ENCODE measurements around the gene HERPUD1.

DNA sequence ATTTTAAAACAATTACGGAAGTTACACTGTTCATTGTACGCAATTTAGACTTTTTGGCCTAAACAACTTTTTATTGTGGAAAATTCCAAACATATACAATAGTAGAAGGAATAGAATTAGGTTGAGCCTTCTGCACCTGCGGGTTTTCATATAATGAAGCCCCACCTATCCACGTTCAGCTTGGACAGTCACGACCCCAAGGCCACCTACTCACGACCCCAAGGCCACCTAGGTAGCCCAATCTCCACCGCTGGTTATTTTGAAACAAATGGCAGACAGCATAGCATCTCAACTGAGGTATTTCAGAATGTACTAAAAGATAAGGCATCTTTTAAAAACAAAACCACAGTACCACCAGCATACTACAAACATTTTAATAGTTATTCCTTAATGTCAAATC lies 58.0 kb downstream of the HERPUD1 start:
- TF ChIP-seq KDM5A (IDR thresholded peaks at IDR 0.05): no peak
- no peak for TF ChIP-seq HOXA7 (CRISPR knock-in tag; IDR thresholded peaks at IDR 0.05)
- TF ChIP-seq, protein P1, sequence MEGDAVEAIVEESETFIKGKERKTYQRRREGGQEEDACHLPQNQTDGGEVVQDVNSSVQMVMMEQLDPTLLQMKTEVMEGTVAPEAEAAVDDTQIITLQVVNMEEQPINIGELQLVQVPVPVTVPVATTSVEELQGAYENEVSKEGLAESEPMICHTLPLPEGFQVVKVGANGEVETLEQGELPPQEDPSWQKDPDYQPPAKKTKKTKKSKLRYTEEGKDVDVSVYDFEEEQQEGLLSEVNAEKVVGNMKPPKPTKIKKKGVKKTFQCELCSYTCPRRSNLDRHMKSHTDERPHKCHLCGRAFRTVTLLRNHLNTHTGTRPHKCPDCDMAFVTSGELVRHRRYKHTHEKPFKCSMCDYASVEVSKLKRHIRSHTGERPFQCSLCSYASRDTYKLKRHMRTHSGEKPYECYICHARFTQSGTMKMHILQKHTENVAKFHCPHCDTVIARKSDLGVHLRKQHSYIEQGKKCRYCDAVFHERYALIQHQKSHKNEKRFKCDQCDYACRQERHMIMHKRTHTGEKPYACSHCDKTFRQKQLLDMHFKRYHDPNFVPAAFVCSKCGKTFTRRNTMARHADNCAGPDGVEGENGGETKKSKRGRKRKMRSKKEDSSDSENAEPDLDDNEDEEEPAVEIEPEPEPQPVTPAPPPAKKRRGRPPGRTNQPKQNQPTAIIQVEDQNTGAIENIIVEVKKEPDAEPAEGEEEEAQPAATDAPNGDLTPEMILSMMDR (IDR thresholded peaks at IDR 0.05): no peak
- TF ChIP-seq CEBPB (IDR thresholded peaks at IDR 0.05): no peak
- no peak for TF ChIP-seq ELK1 (IDR thresholded peaks at IDR 0.05; ENCODE audit: low read depth, low read length)
- TF ChIP-seq, protein P2, sequence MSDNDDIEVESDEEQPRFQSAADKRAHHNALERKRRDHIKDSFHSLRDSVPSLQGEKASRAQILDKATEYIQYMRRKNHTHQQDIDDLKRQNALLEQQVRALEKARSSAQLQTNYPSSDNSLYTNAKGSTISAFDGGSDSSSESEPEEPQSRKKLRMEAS (IDR thresholded peaks at IDR 0.05): no peak
- TF ChIP-seq BHLHE40 (IDR thresholded peaks at IDR 0.05; ENCODE audit: low read depth, low read length): no peak
- TF ChIP-seq, protein P3, sequence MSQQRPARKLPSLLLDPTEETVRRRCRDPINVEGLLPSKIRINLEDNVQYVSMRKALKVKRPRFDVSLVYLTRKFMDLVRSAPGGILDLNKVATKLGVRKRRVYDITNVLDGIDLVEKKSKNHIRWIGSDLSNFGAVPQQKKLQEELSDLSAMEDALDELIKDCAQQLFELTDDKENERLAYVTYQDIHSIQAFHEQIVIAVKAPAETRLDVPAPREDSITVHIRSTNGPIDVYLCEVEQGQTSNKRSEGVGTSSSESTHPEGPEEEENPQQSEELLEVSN (IDR thresholded peaks at IDR 0.05; ENCODE audit: borderline replicate concordance, low read depth): no peak
